HL-60 (cell line): Measurements from ENCODE around the gene UNCX.

ENCODE experiments used
- DNase-seq, 2 experiments: peaks; one replicate each; pipeline ENCODE4 v3.0.0-alpha.2; 2010 to 2020; ENCODE audit warnings: low read depth in 1 of 2, low spot score in 1 of 2
- H3K27ac ChIP-seq: fragments of 250-450 bp; sonication (Bioruptor Pico); replicated peaks from 2 replicates; pipeline ENCODE4 v1.5.1; 2020; ENCODE audit warnings: mild to moderate bottlenecking, moderate library complexity
- H3K27me3 ChIP-seq: fragments of 250-450 bp; sonication (Bioruptor Pico); 2 replicates; pipeline ENCODE4 v1.5.1; 2021; ENCODE audit warnings: mild to moderate bottlenecking, moderate library complexity; ENCODE audit not compliant: insufficient read depth, poor library complexity, severe bottlenecking
- H3K4me3 ChIP-seq: replicated peaks from 2 replicates; pipeline ENCODE4 v1.5.1; 2011; ENCODE audit warnings: mild to moderate bottlenecking, control low read depth, low read length; ENCODE audit not compliant: insufficient read depth
- GABPA ChIP-seq: IDR thresholded peaks from 2 replicates; pipeline ENCODE4 v1.6.1; 2012; ENCODE audit warnings: low read depth
- POLR2AphosphoS5 ChIP-seq: IDR thresholded peaks from 2 replicates; pipeline ENCODE4 v1.6.1; 2012; ENCODE audit warnings: low read depth
- SPI1 ChIP-seq: IDR thresholded peaks from 2 replicates; pipeline ENCODE4 v1.6.1; 2012; ENCODE audit warnings: low read depth, mild to moderate bottlenecking, borderline replicate concordance
- TF ChIP-seq, protein P1 (sequence below): IDR thresholded peaks from one replicate; pipeline ENCODE4 v1.5.1; 2011; ENCODE audit warnings: low read length, control low read depth, inconsistent platforms; ENCODE audit not compliant: insufficient read depth
- TF ChIP-seq, protein P2 (sequence below): IDR thresholded peaks from 2 replicates; pipeline ENCODE4 v1.6.1; 2012; ENCODE audit warnings: low read depth; ENCODE audit not compliant: insufficient replicate concordance

Gene UNCX

DNA sequence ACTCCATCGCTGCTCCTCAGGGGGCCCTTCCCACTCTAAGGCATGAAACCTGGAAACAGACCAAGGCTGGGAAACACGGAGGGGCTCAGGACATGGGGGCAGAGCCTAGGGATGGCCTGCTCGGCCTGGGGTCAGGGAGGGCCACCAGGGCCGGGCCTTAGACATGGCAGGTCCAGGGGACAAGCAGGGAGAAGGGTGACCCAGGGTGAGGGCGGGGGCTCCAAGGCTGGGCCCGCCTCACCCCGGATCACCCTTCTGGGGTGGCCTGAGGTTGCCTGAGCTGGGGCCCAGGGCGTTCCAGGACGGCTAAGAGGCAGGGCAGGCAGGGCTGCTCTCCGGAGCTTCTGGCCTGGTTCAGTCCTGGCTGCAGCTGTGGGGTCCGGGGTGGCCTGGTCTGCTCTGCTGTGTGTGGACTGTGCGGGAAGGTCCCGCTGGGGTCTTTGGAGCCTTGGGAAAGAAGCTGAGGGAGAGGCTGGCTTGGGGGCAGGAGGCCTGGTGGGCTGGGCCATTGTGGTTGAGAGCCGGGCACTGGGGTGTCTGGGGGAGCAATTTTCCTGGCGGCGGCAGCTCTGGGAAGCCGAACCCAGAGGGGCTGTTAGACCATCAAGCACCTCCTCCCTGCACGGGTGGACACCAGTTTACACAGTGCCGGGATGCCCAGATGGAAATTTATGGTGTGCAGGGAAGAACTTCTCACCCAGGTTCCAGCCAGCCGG, 52.2 kb downstream of the UNCX start:
- Histone ChIP-seq H3K4me3 (no peak overlapping the region), H3K27ac (no peak overlapping the region), H3K27me3 (peaks cover 12% of the 10 kb centered on the region)
- TF ChIP-seq, protein P1, sequence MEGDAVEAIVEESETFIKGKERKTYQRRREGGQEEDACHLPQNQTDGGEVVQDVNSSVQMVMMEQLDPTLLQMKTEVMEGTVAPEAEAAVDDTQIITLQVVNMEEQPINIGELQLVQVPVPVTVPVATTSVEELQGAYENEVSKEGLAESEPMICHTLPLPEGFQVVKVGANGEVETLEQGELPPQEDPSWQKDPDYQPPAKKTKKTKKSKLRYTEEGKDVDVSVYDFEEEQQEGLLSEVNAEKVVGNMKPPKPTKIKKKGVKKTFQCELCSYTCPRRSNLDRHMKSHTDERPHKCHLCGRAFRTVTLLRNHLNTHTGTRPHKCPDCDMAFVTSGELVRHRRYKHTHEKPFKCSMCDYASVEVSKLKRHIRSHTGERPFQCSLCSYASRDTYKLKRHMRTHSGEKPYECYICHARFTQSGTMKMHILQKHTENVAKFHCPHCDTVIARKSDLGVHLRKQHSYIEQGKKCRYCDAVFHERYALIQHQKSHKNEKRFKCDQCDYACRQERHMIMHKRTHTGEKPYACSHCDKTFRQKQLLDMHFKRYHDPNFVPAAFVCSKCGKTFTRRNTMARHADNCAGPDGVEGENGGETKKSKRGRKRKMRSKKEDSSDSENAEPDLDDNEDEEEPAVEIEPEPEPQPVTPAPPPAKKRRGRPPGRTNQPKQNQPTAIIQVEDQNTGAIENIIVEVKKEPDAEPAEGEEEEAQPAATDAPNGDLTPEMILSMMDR: no peak
- TF ChIP-seq SPI1 (no peak), POLR2AphosphoS5 (no peak), GABPA (no peak)
- TF ChIP-seq, protein P2, sequence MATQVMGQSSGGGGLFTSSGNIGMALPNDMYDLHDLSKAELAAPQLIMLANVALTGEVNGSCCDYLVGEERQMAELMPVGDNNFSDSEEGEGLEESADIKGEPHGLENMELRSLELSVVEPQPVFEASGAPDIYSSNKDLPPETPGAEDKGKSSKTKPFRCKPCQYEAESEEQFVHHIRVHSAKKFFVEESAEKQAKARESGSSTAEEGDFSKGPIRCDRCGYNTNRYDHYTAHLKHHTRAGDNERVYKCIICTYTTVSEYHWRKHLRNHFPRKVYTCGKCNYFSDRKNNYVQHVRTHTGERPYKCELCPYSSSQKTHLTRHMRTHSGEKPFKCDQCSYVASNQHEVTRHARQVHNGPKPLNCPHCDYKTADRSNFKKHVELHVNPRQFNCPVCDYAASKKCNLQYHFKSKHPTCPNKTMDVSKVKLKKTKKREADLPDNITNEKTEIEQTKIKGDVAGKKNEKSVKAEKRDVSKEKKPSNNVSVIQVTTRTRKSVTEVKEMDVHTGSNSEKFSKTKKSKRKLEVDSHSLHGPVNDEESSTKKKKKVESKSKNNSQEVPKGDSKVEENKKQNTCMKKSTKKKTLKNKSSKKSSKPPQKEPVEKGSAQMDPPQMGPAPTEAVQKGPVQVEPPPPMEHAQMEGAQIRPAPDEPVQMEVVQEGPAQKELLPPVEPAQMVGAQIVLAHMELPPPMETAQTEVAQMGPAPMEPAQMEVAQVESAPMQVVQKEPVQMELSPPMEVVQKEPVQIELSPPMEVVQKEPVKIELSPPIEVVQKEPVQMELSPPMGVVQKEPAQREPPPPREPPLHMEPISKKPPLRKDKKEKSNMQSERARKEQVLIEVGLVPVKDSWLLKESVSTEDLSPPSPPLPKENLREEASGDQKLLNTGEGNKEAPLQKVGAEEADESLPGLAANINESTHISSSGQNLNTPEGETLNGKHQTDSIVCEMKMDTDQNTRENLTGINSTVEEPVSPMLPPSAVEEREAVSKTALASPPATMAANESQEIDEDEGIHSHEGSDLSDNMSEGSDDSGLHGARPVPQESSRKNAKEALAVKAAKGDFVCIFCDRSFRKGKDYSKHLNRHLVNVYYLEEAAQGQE: no peak
- no peak for DNase-seq

DNA sequence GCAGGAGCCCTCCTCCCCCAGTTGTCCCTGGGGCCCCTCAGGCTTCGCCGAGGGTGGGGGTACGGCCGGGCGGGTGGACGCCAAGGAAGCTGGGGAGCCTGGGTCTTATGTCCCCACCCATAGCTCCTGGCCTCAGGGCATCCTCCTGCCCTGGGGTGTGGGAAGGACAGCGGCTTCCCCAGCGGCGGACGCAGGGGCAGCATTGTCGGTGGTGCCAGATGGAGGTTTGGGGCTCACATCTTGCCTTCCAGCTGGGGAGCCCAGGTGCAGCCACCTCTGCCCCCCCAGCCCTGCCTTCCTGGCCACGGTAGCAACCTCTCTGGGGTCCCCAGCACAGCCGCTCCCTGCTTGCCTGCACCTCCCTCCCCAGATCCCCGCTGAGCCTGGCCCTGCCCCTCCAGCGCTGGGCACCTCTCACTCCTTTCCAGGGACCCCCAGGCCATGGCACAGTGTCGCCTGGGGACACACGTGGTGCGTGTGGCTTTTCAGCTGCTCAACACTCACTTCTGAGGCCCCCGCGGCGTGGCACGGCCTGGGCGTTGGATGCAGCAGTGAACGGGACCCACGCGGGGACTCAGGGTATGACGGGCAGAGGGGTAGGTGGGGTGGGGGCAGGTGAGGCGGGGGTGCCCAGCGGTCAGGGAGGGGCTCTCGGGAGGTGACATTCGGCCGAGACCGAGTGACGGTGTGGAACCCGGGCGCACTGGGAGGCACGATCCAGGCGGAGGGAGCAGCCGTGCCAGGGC, 53.1 kb downstream of the UNCX start:
- Histone ChIP-seq H3K27ac (no peak overlapping the region), H3K27me3 (peaks cover 20% of the 10 kb centered on the region), H3K4me3 (no peak overlapping the region)
- TF ChIP-seq POLR2AphosphoS5 (no peak), SPI1 (no peak), GABPA (no peak)
- TF ChIP-seq, protein P1: no peak
- TF ChIP-seq, protein P2: no peak
- no peak for DNase-seq
